Pons (tissue), 1 donor: ENCODE data around the gene THRAP3.

Experiments
- DNase-seq: peaks from one replicate; pipeline ENCODE4 v3.0.0-alpha.2; 2016; ENCODE audit warnings: low spot score

Gene THRAP3

DNA sequence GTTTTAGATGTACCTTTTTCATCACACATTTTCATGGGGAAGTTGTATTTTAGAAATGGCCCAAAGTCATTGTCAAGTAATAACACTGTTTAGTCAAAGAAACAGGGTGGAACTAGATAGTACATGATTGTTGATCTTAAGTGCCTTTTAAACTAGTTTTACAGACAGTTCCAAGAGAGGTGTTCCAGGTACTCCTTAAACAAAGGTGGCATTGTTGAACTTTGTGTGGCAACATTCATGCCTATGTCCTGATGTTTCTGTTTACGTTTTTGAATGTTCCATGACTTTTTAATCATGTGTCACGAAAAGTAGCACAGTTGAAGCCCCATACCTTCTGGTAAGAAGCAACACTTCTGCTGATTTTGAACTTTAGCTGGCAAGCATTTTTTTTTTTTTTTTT is 72.8 kb downstream of the THRAP3 start:
- no peak for DNase-seq

- DNase-seq, result no peak
Observed at GRCh38 chr1:36298640-36299039, 74.4 kb downstream of the THRAP3 start.

- no peak for DNase-seq
Observed at GRCh38 chr1:36300526-36300925, 76.3 kb downstream of the THRAP3 start.

DNA sequence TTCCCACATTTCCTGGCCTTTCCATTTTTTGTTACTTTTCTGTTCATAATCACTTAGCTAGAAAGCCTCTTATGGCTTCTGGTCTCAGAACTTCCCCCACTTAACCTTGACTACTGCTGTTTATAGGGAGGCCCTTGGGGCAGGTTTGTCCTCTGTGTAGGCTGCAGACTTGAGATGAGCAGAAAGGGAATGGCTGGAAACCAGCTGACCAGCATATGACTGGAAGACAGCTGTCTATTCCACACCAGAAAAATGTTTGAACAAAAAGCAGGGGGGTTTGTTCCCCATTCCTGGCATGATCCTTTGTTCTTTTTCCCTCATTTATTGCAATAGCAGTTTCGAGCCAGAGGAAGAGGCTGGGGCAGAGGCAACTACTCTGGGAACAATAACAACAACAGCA is 77.0 kb downstream of the THRAP3 start:
- DNase-seq, result peak; percentile 54

DNA sequence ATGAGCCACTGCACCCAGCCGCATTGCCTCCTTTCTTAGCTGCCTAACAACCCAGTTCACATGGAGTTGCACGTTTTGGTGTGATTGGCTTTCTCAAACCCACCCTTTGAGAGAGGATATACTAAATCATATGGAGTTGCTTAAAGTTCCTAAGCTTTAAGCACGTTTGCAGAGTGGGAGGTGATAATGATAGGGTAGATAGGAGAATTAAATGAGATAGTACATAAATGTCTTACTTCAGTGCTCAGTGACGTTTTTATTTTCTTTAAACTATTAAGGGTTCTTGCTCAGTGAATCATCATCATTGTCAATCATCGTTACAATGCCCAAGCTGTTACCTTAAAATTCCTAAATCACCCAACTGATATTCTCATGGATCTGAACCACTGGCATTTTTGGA is 79.0 kb downstream of the THRAP3 start:
- no peak for DNase-seq

DNA sequence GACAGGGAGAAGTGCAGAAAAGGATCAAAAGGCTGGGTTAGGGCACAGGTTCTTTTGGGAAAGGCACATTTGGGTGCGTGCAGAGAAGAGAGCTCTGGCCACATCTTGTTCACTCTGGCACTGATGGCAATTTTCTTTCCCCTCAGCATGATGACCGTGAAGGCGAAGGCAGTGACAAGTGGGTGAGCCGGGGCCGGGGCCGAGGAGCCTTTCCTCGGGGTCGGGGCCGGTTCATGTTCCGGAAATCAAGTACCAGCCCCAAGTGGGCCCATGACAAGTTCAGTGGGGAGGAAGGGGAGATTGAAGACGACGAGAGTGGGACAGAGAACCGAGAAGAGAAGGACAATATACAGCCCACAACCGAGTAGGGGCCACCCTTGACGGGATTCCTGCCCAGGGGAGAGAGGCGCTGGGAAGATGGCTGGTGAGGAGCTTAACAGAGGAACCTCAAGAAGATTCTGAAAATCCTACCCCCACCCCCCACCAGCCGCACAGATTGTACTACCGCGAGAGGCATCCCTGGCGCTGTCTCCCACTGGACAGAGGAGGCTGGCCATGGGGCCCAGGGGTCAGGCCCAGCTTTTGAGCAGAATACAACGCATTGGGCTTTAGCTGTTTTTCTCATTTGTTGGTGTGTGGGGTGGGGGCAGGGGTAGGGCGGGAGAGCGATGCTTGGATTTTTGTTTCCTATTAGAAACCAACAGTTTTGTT is 79.6 kb downstream of the THRAP3 start:
- no peak for DNase-seq

DNA sequence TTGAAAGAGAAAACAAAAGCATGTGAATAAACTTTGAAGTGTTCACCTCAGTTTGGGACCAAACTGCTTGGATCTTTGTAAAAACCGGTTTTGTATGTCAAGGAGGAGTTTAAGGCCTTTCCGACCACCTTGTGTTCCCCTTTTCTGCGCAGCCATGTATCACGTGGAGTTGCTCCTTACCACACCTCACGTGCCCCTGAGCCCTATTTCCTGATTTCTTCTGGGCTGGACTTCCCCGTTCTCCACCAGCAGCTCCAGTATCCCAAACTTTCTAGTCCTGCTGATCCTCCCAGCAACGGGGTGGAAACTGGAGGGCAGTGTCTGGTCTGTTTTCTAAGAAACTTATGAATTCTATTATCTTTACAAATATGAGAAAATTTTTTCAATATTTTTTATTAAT is 80.3 kb downstream of the THRAP3 start:
- peak; percentile 38 for DNase-seq

DNA sequence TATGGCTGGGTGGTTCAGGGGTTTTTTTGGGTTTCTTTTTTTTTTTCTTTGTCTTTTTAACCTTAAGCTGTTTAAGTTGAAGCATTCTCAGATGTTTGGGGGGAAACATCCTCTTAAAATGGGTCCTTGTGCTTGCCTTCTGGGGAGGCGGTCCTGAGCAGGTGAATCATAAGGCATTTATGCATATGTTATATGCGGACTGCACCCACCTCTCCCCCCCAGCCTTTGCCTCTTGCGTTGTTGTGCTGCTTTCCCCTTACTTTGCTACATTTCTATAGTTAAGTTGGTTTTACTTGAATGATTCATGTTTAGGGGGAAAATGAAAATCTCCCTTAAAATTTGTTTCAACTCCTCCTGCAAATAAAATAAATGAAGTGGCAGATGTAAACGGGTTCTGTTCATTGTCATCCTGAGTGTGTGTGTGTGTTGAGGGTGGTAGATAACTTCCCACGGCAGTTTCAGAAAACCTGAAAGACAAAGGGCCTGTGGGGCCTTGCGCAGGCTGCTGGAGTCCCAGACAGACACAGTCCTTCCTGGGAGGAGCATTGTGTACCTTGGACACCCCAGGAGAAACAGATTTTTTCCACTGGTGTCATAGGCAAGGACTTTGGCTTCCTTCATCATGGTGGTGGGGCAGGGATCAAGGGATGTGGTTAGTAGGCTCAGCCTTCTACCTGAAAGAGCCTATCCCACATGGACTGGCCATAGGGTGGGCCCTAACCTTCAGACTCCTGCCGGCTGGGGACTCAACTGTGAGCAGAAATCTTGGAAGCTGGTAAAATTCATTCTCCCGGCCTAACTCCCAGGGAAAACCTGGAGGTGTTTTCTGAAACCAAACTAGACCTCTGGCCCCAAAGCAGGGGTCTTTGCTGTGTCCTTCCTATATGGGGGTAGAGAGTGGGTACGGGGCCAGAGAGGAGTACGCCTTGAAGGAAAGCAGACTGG is 81.0 kb downstream of the THRAP3 start:
- no peak for DNase-seq

GRCh38 chr1:36305915-36306209 is 81.6 kb downstream of the THRAP3 start:
- DNase-seq, result no peak

- DNase-seq, result no peak
Observed at GRCh38 chr1:36306210-36306901, 82.1 kb downstream of the THRAP3 start, which contains the start of gene SH3D21. Gene SH3D21, plus strand, starts transcription at chr1:36306368. Its CDS starts 53 bp downstream, at chr1:36306421.

DNA sequence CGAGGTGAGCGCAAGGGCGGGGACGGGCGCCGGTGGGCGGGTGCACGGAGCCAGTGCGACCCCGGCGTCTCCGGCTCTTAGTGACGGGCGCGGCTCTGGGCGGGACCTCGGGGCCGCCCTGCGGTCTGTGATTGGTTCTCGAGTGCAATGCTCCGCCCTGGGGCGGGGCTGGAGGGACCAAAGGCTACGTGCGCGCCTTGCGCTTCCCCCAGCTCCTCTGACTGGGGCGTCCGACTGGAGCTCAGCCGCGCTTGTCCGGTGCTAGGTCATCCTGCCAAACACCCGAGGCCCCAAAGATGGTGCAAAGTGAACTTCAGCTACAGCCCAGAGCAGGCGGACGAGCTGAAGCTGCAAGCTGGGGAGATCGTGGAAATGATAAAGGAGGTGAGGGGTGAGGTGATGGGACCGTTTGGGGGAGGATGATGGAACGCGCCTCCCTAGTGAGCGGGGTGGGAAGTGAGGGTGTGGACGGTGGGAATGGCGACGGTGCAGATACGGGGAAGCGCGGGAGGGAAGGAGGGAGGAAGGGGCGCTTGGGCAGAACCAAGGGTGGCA is 82.7 kb downstream of the THRAP3 start:
- DNase-seq, result peak; percentile 81

DNA sequence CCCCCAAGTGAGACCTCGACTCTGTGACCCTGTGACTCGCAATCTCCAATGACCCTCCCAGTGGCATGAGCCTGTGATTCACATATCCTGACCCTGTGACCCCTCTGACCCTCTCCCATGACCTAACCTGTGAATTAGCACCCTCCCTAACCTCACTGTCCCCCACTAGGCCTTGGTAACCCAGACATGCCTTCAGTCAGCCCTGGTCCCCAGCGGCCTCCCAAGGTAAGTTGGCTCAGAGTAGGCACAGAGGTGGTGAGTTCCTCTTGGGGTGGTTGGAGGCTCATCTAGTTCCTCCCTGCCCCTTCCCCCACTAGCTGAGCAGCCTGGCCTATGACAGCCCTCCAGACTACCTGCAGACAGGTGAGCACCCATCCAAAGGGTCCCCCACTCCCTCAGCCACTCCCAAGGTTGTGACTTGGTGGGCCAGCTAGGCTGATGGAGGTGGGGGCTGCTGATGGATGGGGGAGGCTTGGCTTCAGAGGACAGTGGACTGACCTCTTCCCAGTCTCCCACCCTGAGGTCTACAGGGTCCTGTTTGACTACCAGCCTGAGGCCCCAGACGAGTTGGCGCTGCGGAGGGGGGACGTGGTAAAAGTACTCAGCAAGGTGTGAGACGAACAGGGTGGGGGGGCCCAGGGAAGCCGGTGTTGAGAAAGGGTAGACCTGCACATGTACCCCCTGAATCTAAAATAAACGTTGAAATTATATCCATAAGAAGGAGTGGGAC is 83.5 kb downstream of the THRAP3 start:
- DNase-seq, result no peak

DNA sequence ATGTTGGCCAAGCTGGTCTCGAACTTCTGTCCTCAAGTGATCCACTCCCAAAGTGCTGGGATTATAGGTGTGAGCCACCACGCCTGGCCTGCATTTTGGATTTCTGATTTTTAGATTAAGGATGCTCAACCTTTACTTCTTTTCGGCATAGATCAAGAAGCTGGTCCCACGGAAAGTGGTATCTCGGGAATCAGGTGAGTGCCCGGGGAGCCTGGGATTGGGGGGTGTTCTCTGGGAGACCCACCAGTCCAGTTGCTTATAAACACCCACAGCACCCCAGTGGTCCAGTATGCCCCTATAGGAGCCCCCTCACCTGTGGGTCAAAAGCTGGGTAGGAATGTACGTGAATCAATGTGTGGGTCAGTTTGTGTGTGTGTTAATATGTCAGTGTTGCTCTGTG is 85.2 kb downstream of the THRAP3 start:
- no peak for DNase-seq

- no peak for DNase-seq
Observed at GRCh38 chr1:36320291-36320761, 96.1 kb downstream of the THRAP3 start.

GRCh38 chr1:36320767-36321118 is 96.5 kb downstream of the THRAP3 start:
- no peak for DNase-seq

DNA sequence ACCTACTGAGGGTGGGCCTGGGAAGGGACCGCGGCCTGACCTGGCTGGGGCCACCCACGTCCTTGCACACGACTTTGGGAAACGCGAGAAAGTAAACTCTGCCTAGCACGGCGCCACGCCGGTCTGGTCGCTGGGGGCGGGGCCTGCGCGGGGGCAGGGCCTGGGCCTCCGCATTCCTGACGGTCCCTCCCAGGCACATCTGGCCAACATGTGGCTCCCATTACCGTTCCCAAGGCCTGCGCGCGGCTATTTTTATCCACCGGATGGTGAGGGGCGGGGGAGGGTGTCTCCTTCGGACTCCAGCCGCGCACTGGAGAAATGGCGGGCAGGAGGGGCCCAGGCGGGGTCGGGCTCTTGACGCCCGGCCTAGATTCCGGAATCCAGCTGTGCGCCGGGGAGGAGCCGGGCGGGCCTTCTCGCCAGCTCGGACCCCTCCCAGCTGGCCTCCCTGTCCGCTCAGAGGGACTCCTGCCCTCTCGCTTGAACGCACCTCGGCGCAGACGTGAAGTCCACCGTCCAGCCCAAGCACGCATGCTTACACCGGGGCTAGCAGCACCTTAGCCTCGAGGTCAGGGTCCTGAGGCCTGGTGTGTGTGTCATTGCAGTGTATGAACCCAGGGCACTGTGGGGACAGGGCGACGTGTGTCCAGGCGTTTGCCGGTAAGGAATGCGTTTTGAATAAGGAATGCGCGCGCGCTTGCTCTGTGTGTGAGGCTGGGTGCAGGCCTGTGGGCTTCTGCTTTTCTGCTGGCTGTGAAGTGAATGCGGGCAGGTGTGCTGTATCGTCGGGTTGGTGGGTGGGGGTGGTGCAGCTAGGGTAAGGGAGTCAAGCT is 97.1 kb downstream of the THRAP3 start:
- DNase-seq, result no peak

DNA sequence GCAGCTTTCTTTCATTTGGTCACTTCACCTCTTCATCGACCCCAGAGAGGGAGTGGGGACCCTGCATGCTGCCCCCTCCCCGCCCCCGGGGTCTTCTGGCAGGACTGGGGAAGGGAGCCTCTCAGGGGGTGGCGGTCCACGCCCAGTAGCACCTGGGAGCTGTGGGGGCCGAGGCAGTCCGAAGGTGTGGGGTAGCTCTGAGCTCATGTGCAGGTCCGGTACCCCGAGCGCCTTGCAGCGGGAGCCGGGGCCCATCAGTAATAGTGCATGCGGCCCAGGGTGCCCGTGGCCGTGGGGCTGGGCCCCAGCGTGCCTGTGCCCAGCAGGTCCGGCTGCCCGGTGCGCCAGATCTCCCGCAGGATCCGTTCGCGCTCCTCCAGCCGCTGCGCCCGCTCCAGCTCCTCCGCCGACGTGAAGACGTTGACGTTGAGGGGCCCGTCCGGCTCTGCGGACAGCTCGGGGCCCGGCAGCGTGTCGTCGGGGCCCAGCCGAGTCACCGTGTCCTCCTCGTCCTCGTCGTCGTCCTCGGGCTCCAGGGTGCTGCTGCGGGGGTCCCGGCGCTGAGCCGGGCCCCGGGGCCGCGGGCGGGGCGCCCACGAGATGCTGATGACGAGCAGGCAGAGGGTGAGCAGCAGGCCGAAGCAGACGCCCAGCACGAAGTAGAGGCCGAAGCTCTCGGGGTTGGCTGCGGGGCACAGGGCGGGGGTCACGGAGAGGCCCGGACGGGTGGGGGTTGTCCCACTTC is 98.0 kb downstream of the THRAP3 start:
- no peak for DNase-seq

DNA sequence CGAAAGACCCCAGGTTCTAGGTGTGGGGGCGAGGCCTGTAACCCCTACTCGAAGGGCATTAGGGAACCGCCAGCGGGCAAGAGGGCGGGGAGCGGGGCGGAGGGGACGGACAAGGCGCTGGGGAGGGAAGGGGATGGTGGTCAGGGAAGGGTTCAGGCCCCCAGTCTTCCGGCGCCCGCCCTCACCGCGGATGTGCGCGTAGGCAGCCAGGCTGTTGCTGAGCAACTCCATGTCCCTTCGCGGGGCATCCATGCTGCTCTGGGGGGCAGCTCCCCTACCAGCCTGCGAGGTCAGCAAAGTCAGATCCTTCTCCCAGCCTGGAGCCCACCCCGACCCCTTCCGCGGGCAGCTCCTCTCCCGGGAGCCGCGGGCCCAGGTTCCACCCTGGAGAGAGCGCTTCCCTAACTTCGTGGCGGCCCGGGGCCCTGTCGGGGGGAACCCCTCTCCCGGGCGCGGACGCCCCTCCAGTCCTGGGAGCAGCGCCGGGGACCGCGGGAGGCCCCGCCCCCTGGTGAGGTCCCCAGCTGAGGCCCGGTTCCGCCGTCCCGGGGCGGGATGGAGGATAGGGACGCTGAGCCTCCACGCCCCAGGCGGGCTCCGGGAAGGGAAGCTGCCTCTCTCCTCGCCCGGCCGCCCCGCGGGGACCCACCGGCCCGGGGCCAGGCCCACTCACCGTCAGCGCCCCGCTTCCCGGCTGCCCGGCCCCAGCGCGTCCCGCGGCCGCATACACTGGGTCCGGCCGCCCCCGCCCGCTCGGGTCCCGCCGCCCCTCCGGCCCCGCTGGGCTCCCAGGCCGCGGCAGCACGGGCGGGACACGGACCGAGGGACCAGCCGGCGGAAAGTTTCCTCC is 98.8 kb downstream of the THRAP3 start:
- no peak for DNase-seq
